Endometrial microvascular endothelial cells (primary cell): ENCODE results near the gene LRIT2. TPM values are rescaled to one million over a fixed set of nuclear protein-coding genes. Genes with fewer than 3 reads are reported as not detected.
"Not testable (repeated sequence)": the region's sequence is repeated elsewhere in the genome, so short reads cannot be mapped to it uniquely, and the experiment has no call there.

Source experiments
- in situ Hi-C: cut with HindIII; loops from 2 replicates; pipeline ENCODE4 v1.10.0; 2017; ENCODE audit warnings: low sequenced_read_pairs, low pct_unique_long_range_greater_than_20kb; ENCODE audit errors: inconsistent ontology term
- total RNA-seq: library from RNA; depleted of rRNA; stranded (reverse); fragments of >200 nt; gene quantifications from one replicate; pipeline ENCODE4 v1.2.3, GENCODE V29; 2015; ENCODE audit errors: inconsistent ontology term

LRIT2 gene
- total RNA-seq, 1 donor from 2014 or later: not detected

GRCh38 chr10:84193846-84194423, 31.4 kb downstream of the LRIT2 start:
- in situ Hi-C loops: no loop called here

GRCh38 chr10:84193327-84193726, 32.0 kb downstream of the LRIT2 start:
- in situ Hi-C loops: no loop called here

GRCh38 chr10:84191106-84191505, 34.2 kb downstream of the LRIT2 start:
- in situ Hi-C loops: no loop called here

GRCh38 chr10:84190621-84191020, 34.7 kb downstream of the LRIT2 start:
- in situ Hi-C loops: no loop called here

GRCh38 chr10:84188815-84189214, 36.5 kb downstream of the LRIT2 start:
- in situ Hi-C loops: no loop called here

- in situ Hi-C loops: no loop called here
These were observed 39.7 kb downstream of the LRIT2 start for GRCh38 chr10:84185526-84186175.

GRCh38 chr10:84184517-84184916, 40.8 kb downstream of the LRIT2 start:
- in situ Hi-C loops: no loop called here

GRCh38 chr10:84181631-84182030, 43.7 kb downstream of the LRIT2 start:
- in situ Hi-C loops: no loop called here

GRCh38 chr10:84180386-84180785, 45.0 kb downstream of the LRIT2 start:
- in situ Hi-C loops: not testable (repeated sequence)

- in situ Hi-C loops: no loop called here
These were observed 46.2 kb downstream of the LRIT2 start for GRCh38 chr10:84179059-84179710.

- in situ Hi-C loops: no loop called here
These were observed 47.2 kb downstream of the LRIT2 start for GRCh38 chr10:84178160-84178609.

GRCh38 chr10:84177541-84178141, 47.7 kb downstream of the LRIT2 start:
- in situ Hi-C loops: no loop called here

- in situ Hi-C loops: no loop called here
These were observed 48.4 kb downstream of the LRIT2 start for GRCh38 chr10:84176836-84177474.

GRCh38 chr10:84176351-84176750, 49.0 kb downstream of the LRIT2 start:
- in situ Hi-C loops: no loop called here

GRCh38 chr10:84175436-84175835, 49.9 kb downstream of the LRIT2 start:
- in situ Hi-C loops: no loop called here

- in situ Hi-C loops: no loop called here
These were observed 51.8 kb downstream of the LRIT2 start, which contains the start of gene GPR15LG for GRCh38 chr10:84173501-84173929. Gene GPR15LG (plus strand): TSS chr10:84173801. CDS start chr10:84173852, 51 bp downstream.

- in situ Hi-C loops: no loop called here
These were observed 52.6 kb downstream of the LRIT2 start for GRCh38 chr10:84172467-84173356.

- in situ Hi-C loops: not testable (repeated sequence)
These were observed 53.5 kb downstream of the LRIT2 start for GRCh38 chr10:84171700-84172466.
